ENCODE data around the gene NAA40. TPM values are rescaled to one million over a fixed set of nuclear protein-coding genes. Genes with fewer than 3 reads are reported as not detected.

The NAA40 gene
- 10 to 100 TPM in 2 of 4 donors, 1 to 10 TPM in 2; 5.4 to 14.5 (median 8.2) TPM for total RNA-seq

DNA sequence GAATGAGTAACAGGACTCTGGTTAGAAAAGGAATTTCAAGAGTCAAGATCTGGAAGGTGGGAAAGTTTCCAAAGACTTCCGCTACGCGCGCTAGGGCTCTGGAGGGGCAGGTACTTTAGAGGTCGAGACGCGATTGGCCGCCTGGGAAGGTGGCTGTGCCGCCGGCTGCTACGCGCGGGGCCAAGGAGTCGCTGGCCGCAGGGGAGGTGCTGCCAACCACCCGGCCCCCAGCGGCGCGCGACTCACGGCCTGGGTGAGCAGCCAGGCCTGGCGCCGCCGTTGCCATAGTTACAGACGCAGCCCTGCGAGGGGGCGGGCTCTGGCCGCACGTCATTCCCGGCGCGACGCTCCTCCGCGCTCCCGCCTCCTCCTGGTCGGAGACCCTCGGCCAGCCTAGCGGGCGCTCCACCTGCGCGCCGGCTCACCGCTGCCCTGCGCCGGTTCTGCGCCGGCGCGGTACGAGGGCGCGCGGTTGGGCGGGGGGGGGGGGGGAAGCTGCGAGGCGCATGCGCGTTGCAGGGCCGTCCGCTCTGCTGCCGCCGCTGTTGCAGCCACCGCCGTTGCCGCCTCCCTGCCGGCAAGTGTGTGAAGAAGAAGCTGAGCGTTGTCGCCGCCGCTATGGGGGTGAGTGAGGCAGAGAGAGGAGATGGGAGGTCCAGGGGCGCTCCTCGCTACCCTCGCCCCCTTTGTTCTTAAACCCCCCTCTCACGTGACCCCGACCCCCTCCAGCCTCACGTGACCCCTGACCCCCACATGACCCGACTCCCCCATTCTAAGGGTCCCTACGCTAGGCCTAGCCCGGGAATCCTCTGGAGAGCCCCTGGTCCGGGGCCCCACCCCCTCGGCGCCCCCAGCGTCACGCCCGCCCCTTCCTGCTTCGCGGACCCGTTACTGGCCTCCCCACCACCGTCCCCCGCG, at the start of gene NAA40:
TSS of gene NAA40 (plus strand) at position 524 of the 918 bp plus-strand sequence. CDS start at position 619, 95 bp downstream.
- DNase-seq (ENCODE audit: low spot score) (peak; percentile 65), ATAC-seq (ENCODE audit: low FRiP score) (peak; percentile 98)
- TF ChIP-seq, protein P1, sequence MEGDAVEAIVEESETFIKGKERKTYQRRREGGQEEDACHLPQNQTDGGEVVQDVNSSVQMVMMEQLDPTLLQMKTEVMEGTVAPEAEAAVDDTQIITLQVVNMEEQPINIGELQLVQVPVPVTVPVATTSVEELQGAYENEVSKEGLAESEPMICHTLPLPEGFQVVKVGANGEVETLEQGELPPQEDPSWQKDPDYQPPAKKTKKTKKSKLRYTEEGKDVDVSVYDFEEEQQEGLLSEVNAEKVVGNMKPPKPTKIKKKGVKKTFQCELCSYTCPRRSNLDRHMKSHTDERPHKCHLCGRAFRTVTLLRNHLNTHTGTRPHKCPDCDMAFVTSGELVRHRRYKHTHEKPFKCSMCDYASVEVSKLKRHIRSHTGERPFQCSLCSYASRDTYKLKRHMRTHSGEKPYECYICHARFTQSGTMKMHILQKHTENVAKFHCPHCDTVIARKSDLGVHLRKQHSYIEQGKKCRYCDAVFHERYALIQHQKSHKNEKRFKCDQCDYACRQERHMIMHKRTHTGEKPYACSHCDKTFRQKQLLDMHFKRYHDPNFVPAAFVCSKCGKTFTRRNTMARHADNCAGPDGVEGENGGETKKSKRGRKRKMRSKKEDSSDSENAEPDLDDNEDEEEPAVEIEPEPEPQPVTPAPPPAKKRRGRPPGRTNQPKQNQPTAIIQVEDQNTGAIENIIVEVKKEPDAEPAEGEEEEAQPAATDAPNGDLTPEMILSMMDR (IDR thresholded peaks at IDR 0.05): no peak

- no peak for DNase-seq (ENCODE audit: low spot score)
- TF ChIP-seq, protein P1 (IDR thresholded peaks at IDR 0.05): no peak
- no peak for ATAC-seq (ENCODE audit: low FRiP score)
These were observed 49.5 kb upstream of the NAA40 start for GRCh38 chr11:63889344-63889743.

GRCh38 chr11:63890368-63890767, 48.4 kb upstream of the NAA40 start:
- ATAC-seq (ENCODE audit: low FRiP score) (no peak), DNase-seq (ENCODE audit: low spot score) (no peak)
- TF ChIP-seq, protein P1 (IDR thresholded peaks at IDR 0.05): no peak

DNA sequence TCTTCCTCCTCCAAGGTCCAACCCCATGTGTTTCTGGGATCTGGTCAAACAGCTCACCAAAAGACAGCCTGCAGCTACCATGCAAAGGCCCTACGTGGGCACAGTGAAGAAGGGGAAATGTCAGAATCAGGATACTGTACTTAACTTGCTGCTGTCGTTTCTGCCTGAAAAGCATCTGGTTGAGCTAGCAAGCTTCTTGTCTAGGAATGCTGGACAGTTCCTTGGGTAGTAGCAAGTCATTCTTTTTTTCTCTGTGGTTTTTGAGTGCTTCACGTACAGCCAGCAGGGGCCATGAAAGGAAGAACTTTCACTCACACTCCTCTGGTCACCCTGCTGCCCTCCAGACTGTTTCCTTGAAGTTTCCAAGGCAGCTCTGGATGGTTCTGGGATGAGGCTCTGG, 46.6 kb upstream of the NAA40 start:
- DNase-seq (ENCODE audit: low spot score) (no peak), ATAC-seq (ENCODE audit: low FRiP score) (no peak)
- TF ChIP-seq, protein P1 (IDR thresholded peaks at IDR 0.05): no peak

DNA sequence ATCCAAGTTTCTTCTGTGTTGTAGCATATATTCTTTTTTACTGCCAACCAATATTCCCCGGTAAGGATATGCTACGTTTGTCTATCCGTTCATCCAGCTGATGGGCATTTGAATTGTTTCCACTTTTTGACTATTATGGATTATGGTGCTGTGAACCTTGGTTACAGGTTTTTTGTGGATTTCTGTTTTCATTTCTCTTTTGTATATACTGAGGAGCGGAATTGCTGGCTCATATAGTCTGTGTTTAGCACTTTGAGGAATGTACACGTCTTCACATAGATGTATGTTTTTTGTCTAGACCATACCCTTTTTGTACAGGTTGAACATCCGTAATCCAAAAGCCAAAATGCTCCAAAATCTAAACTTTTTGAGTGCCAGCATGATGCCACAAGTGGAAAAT, 45.4 kb upstream of the NAA40 start:
- TF ChIP-seq, protein P1 (IDR thresholded peaks at IDR 0.05): no peak
- ATAC-seq (ENCODE audit: low FRiP score): no peak

GRCh38 chr11:63896071-63896470, 42.7 kb upstream of the NAA40 start:
- DNase-seq (ENCODE audit: low spot score) (no peak), ATAC-seq (ENCODE audit: low FRiP score) (no peak)
- TF ChIP-seq, protein P1 (IDR thresholded peaks at IDR 0.05): no peak

More for the DNA sequence above, 45.4 kb upstream of the NAA40 start:
- DNase-seq (ENCODE audit: low spot score): no peak
